GM20000 (cell line): ENCODE data around the gene NELL1.

Experiments used
- DNase-seq: peaks from one replicate; pipeline ENCODE4 v3.0.0; 2012; ENCODE audit warnings: low spot score
- CTCF ChIP-seq: IDR thresholded peaks from 2 replicates; pipeline ENCODE4 v1.5.1; 2012; ENCODE audit warnings: mild to moderate bottlenecking, control low read depth; ENCODE audit errors: extremely low read depth, missing control alignments

NELL1 gene

GRCh38 chr11:21390430-21390829 lies 721.0 kb downstream of the NELL1 start:
- no peak for DNase-seq
- TF ChIP-seq CTCF: no peak

GRCh38 chr11:21396342-21397008 lies 727.1 kb downstream of the NELL1 start:
- no peak for TF ChIP-seq CTCF
- no peak for DNase-seq

- no peak for TF ChIP-seq CTCF
- DNase-seq: no peak
Measured at GRCh38 chr11:21398195-21398594, 728.8 kb downstream of the NELL1 start.

- no peak for DNase-seq
- TF ChIP-seq CTCF: no peak
Measured at GRCh38 chr11:21401496-21401895, 732.1 kb downstream of the NELL1 start.

GRCh38 chr11:21402274-21402673 lies 732.9 kb downstream of the NELL1 start:
- no peak for DNase-seq
- no peak for TF ChIP-seq CTCF

- no peak for DNase-seq
- no peak for TF ChIP-seq CTCF
Measured at GRCh38 chr11:21403069-21403468, 733.7 kb downstream of the NELL1 start.

- DNase-seq: no peak
- TF ChIP-seq CTCF: no peak
Measured at GRCh38 chr11:21405422-21405821, 736.0 kb downstream of the NELL1 start.
